GM18498 (cell line): ENCODE results near the gene ATG13.
"Not testable (repeated sequence)": the region's sequence is repeated elsewhere in the genome, so short reads cannot be mapped to it uniquely, and the experiment has no call there.

Experiments
- ATAC-seq: cut with Tn5 transposase; IDR thresholded peaks from one replicate; pipeline ENCODE4 v1.9.1; 2021; ENCODE audit warnings: mild to moderate bottlenecking, moderate library complexity; ENCODE audit not compliant: unreplicated experiment

Gene ATG13

DNA sequence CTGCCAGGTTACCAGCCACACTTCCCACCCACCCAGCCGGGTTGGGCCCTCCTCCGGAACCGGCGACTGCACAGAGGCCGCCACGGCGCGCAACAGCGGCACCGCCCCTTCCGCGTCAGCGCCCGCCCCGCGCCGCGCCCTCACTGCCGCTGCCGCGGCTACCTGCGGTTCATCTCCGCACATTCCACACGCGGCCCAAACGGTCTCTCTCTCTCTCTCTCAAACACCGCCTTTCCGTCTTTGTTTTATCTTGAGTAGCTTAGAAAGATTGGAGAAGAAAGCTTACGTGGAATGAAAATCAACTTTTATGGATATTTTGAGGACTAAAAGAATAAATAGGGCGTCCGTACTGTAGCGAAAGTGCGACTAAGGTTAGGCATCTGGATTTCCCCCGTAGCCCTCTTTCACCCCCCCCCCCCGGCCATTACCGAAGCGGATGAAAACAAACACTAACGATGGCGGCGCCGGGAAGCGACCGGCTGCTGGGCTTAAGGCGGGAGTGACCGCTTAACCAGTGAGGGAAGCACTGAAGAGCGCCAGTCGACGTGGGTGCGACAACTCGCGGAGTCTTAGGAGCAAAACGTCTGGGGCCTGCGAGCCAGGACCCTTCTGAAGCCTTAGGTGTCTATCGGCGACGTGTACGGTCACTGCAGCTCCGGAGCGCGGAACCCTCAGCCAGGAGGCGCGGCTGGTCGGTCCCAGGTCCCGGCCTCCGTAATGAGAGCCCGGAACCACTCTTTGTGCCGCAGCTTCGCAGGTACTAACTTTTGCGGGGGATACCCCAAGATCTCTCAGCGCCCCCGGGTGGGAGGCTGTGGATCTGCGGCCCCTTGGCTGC, at the start of gene ATG13, which contains the start of gene HARBI1:
ATG13 (plus strand) TSS at position 420 of the 838 bp plus-strand sequence. CDS start 26,739 bp downstream, outside the sequence.
HARBI1 (minus strand) TSS at position 94 of the 838 bp plus-strand sequence. CDS start 990 bp downstream, outside the sequence.
- ATAC-seq = peak; percentile 97

DNA sequence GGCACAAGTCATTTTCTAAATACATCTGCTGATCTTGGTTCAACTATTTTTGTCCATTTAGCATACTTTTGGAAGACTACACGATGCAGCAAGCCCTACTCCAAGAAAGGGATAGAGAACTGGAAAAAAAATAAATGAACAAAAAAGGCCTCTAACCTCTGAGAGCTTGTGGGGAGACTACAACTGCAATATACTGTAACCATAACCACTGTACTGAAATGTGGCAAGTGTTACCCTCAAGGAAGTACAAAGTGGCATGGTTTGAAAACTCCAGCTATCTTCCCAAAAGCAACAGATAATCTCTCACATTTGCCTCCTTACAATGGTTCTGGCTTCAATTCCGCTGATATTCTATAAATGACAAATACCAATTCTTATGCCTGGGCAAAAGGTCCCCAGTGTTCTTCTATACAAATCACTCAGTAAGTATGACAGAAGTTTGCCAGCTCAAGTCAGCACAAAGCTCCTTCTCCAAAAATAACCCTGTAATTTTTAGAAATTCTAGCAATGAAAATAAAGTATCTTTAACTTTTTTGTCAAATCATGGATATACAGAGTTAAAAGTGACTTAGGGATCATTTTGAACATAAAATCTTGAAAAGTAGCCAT, 46.5 kb upstream of the ATG13 start:
- no peak for ATAC-seq

DNA sequence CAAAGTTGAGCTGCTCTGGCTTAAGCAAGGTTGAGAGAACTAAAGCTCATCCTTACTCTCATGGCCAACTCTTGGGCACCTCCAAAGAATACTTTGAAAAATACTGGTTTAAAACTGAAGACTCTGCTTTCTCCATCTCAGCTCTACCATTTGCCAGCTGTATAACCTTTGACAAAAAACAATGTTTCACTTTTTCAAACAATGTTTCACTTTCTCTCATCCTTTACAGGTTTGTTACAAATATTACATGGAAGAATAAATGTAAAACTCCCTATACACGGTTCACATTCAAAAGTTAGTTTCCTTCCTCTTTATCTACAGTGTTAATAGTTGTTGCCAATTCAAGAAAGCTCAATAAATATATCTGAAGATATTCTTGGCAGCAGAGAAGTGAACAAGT, 42.7 kb upstream of the ATG13 start:
- ATAC-seq = no peak

DNA sequence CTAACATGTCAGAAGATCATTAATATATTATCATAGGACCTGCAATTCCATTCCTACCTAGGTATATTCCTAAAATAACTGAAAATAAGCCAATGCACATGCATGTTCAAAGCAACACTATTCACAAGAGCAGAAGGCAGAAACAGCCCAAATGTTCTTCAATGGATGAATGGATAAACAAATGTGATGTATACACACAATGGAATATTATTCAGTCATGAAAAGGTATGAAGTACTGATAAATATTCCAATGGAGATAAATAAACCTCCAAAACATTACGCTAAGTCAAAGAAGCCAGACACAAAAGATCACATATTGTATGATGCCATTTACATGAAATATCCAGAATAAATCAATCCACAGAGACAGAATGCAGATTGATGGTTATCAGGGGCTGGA, 40.3 kb upstream of the ATG13 start:
- no peak for ATAC-seq

DNA sequence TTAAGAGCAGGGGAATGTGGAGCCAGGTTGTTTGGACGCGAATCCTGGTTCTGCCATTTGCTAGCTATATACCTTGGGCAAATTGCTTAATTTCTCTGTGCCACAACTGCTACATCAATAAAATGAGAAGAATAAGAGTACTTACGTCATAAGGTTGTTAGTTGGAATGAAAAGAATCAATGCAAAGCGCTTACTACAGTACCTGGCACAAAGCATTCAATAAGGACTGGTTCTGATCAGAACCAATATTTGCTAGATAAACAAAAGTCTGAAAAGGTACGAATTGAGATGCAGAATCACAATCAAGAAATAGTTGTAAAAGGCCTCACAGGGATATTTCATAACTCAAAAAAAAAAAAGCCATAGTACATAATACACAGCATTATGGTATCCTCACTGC, 34.8 kb upstream of the ATG13 start:
- ATAC-seq = no peak

DNA sequence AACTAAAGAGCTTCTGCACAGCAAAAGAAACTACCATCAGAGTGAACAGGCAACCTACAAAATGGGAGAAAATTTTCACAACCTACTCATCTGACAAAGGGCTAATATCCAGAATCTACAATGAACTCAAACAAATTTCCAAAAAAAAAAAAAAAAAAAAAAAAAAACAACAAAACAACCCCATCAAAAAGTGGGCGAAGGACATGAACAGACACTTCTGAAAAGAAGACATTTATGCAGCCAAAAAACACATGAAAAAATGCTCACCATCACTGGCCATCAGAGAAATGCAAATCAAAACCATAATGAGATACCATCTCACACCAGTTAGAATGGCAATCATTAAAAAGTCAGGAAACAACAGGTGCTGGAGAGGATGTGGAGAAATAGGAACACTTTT, 33.8 kb upstream of the ATG13 start:
- ATAC-seq = not testable (repeated sequence)

DNA sequence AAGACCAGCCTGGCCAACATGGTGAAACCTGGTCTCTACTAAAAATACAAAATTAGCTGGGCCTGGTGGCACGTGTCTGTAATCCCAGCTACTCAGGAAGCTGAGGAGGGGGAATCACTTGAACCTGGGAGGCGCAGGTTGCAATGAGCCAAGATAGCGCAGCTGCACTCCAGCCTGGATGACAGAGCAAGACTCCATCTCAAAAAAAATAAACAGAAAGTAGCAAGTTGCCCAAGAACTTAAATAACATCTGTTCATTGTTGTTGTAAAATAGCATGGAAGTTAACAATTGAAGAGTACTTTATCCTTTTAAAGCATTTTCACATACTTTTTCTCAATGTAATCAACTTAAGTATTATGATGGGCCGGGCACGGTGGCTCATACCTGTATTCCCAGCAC, 29.2 kb upstream of the ATG13 start:
- ATAC-seq = no peak

DNA sequence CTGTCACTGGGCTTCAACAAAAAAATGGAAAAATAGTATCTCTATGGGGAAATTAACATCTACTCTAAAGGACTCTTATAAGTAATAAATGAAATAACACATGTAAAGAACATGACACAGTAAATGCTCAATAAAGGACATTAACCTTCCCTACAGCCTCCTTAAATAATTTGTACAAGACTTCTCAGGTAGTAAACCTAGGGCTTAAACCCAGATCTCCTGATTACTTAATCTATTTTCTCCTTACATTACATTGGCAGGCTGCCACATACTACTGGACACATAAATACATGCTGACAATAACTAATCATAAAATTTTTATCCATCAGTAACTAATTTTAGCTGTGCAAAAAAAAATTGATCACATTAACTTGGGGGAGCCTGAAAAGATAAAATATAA, 28.4 kb upstream of the ATG13 start:
- ATAC-seq = no peak

DNA sequence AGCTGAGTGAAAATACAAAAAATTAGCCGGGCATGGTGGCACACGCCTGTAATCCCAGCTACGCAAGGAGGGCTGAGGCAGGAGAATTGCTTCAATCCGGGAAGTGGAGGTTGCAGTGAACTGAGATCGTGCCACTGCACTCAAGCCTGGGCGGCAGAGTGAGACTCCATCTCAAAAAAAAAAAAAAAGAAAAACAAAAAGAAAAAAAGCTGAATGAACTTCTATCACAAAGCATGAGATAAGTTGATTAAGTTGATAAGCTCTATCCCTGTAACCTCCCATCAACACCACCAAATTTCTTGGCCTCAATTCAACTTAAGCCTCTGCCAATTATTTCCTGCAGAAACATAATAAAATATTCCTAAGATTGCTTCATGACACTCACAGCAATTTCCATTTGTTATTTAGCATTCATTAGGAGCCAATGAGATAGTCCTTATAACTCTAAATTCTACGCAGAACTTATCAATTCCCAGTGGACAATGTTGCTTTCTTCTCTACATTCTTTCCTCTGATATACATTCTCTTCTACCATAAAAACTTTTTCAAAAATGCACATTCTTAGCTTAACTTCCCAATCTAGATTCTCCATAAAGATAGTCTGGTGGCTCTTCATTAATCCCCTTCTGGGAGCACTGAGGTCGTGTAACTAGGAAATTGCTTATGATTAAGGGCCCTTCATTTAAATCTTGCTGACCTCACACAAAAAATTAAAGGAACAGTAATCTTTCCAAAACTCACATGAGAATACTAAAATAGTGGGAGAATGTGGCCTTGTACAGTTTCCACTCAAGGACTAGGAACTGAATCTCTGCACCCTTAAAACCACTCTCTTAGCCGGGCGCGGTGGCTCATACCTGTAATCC, 26.4 kb upstream of the ATG13 start:
- ATAC-seq = no peak

DNA sequence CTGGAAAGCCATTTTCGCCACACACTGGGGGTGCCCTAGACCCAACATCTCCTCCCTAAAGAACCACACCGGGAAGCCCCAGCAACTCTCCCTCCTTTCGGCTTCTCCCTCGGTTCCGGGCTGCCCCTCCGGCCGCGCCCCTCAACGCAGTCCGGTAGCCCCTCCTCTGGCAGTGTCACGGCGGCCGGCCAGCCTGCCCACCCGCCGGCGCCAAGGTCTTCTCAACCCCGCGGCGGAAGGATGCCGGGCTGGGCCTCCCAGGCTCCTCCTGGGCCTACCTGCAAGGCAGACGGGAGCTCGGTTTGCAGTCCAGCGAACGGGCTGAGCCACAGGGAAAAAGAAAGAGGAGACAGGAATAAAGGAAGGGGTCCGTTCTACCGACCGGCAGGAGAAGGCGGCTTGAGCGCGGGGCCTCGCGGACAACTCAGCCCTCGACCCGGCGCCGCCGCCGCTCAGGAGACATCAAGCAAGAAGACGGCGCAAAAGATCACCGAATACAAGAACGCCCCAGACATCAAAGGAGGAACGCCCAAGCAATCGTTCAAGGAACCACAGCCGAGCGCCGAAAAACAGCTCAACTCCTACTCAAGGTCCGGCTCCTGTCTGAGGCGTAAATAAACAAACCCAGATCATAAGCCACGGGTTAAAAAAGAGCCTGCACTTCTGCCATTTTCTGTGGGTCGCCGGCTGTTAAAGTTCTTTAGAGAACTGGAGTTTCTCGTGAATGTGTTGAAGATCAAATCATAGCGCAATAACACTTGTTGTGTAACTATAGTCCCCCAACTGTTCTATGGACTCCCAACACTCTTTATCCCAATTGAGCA, 23.6 kb upstream of the ATG13 start, which contains the start of gene AMBRA1:
AMBRA1 (minus strand) TSS at position 474 of the 824 bp plus-strand sequence. CDS start 45,643 bp downstream, outside the sequence.
- ATAC-seq = peak; percentile 84

DNA sequence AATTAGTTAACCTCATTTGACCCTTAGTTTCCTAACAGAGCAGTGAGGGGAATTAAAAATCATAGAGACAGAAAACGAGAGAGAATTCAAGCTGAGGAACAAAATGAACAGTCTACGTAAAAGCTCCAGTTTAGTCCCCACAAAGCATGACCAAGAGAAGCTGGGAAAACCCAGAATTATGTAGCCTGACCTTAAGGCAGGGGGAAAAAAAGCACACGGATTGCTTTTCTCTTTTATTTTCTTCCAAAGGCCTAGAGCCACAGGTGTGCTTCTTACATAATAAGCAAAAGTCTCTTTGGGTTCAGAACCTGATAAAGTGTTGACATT, 23.0 kb upstream of the ATG13 start:
- no peak for ATAC-seq

DNA sequence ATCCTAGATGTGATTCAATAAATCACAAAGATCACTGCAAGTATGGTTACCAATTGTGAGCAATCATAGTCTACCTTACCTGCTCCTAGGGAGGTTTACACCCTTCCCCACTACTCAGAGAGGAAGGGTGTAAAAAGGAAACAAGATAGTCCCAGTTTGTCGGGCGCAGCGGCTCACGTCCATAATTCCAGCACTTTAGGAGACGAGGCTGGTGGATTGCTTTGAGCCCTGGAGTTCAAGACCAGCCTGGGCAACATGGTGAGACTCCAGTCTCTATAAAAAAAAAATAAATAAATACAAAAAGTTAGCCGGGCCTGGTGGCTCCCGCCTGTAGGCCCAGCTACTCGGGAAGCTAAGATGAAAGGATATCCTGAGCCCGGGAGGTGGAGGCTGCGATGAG, 22.6 kb upstream of the ATG13 start:
- ATAC-seq = no peak

DNA sequence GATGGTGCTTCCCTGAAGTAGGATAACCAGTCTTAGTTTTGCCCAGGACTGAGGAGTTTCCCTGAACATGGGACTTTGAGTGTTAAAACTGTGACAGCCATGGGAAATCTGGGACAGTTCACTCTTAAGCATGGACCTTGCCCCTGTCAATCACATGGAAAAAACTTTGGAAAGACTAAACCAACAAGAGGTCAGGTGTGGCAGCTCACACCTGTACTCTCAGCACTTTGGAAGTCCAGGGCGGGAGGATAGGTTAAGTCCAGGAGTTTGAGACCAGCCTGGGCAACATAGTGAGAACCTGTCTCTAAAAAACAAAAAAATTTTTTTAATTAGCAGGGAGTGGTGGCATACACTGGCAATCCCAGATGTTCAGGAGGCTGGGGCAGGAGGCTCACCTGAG, 20.2 kb upstream of the ATG13 start:
- ATAC-seq = no peak

DNA sequence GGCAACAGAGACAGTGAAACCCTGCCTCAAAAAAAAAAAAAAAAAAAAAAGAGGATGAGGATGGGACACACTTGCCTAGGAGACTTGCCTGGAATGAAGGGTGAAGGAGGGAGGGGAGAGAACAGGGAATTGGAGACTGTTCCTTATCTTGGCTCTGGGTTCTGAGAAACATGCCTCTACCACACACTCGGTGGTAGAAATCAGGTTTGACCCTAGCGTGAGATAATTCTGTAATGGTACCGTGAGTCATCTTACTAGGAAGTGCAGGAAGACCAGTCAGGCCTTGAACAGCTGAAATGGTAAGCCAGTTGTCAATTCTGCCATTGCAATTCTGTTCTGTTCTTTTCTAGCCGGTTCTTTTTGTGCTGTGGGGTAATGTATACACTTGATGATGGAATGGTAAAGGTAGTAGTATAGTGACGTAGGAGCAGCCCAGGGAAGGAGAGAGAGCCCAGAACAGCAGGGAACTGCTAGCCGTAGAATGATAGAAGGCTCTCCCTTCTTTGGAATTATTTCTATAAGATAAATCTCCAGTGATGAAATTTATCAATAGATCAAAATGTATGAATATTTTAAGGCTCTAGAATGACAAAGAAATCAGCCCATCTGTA, 19.6 kb upstream of the ATG13 start:
- no peak for ATAC-seq

DNA sequence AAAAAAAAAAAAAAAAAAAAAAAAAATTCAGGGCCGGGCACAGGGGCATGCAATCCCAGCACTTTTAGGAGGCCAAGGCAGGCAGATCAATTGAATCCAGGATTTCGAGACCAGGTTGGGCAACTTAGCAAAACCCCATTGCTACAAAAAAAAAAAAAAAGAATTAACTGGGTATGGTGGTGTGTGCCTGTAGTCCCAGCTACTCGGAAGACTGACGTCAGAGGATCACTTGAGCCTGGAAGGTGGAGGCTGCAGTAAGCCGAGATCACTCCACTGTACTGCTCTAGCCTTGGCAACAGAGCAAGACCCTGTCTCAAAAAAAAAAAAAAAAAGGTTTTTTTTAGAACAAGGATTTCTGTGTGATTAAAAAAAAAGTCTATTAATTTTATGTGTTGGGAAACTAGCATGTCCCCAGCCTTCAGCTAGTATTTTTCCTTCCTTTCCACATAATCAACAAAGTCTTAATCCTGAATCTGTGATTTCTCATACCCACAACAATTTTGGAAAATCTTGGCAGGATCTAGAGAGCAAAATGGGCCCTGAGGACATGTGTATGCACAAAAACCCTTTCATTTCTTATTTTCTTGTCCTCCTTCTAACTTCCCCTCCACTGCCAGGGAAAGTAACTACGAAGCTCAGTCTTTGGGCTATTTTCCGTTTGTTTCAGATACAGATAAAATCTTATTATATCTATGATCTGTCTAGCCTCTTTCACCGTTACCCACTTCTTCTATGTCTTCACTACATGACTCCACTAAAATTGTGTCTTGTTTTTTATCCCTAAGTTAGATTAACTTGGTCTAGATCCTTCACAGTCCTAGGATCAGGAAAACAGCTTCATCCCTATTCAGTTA, 17.8 kb upstream of the ATG13 start:
- ATAC-seq = no peak

DNA sequence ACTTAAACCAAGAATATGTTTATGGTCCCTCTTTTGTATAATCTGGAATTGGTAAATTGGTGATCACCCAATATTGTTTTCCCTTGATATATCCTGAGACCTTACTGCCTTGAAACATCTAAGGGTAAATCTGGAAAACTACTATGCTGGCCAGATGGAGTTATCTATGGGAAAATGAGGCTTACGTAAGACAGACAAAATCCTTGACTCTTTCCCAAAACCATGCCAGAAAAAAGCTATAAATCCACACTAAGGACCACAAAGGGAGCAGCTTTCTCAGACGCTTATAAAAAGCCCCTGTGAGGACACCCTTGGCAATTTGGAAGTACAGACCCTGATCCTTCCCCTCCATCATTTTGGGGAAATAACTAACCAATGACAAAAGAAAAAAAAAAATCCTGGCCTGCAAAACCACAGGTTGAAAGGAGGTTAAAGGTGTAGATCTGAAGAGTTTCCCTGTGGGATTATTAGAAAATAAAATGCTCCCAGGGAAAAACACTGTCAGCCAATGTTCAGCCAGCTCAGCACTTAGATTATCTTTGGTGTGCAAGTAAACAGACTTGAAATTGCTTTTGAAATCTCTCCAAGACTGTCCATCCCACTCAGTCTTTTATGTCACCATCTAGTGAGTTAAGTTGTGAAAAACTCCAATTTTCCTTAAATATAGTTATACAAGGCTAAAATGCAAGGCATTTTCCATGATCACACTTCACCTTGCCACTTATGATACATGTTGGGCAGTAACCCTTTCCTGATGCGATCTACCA, 17.0 kb upstream of the ATG13 start:
- no peak for ATAC-seq

DNA sequence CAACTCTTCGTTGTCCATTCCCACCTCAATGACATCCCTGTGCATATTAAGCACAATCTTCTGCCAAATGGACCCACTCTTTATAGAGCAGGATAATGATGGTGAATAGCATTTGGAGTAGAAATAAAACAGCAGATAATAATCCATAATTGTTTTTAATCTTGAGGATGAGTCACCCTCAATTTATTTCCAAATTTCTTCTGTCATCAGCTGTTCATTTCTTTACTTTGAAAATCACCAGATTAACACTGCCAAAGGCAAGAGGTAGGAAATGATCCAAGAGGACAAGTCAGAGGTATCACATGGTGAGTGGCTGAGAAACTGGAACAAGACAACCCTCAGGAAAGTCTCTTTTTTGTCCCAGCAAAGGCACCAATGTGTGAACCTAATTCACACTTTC, 16.2 kb upstream of the ATG13 start:
- no peak for ATAC-seq

DNA sequence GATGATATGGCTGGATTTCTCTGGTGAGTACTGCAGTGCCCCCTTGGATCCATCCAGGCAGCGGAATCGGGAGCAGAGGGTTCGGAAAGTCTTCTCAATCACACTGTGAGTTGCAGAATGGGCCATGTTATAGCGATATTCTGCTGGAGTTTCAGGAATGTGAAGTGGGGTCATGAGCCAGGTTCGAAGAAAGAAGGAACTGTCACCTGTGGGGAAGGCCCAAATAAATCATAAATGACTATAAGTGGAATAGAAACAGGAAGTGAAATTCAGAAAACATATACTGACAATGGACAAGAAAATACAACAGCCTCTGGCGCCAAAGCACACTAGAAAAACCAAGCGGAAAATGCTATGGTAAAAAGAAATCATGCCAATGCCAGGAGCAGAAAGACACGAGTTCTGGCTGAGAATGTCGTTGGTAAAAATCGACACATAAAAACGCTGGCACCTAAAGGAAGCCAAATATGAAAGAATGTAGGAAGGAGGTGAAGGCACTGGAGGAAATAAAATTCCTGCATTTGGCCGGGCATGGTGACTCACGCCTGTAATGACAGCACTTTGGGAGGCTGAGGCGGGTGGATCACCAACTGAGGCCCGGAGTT, 13.5 kb upstream of the ATG13 start:
- no peak for ATAC-seq
